ENCODE results near the gene AK2. TPM values are rescaled to one million over a fixed set of nuclear protein-coding genes. Genes with fewer than 3 reads are reported as not detected.

The AK2 gene
- total and polyA plus RNA-seq, 11 donors = 101 to 292 (median 137) TPM

- Histone ChIP-seq H3K4me1 (peaks cover 0 to 24% (median 6%) of the 10 kb centered on the region in 12 donors), H3K9me3 (no peaks in the 10 kb centered on the region), H3K27me3 (no peaks in the 10 kb centered on the region), H3K36me3 (no peaks in the 10 kb centered on the region), H3K4me3 (no peak overlapping the region), H3K27ac (peak overlapping the region in 3 of 12 donors; percentile 37 to 62 (median 51))
- intact Hi-C loops (cut with DNase I) = no loop called here
- 76 to 82% (median 80%) methylated on average over 10 to 17 of the region's 17 CpGs for WGBS, 4 donors
- ATAC-seq = peak in 1 of 4 donors; percentile 61
- TF ChIP-seq CTCF (IDR thresholded peaks at IDR 0.05) (no peak), POLR2A (IDR thresholded peaks at IDR 0.05) (no peak)
- no peak for DNase-seq
These were observed 13.8 kb upstream of the AK2 start for GRCh38 chr1:33050221-33051076.

DNA sequence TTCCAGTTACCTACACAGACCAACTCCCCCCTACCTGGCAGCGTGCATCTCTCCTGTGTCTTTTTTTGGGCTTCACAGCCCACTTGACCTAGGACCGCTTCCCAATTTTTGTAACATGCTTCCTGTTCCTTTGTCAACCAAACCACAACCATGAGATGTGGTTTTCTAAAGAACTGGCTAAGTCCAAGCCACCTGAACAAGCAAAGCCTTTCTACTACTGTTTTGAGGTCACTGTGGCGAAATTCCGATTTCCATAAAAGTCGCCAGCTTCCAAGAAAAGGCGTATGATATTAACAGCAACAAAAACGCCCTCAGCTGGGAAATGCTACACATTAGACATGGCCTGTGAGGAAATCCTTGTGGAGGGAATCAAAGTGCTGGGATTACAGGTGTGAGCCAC lies 12.7 kb upstream of the AK2 start:
- peak overlapping the region in 2 of 12 donors; percentile 27 to 29 for H3K27ac ChIP-seq
- no peaks in the 10 kb centered on the region for H3K9me3 ChIP-seq
- H3K4me3 ChIP-seq = no peak overlapping the region
- H3K36me3 ChIP-seq = no peaks in the 10 kb centered on the region
- no peaks in the 10 kb centered on the region for H3K27me3 ChIP-seq
- TF ChIP-seq CTCF (IDR thresholded peaks at IDR 0.05) = no peak
- no peak for TF ChIP-seq POLR2A (IDR thresholded peaks at IDR 0.05)
- ATAC-seq = peak in 1 of 4 donors; percentile 20
- DNase-seq = no peak
- H3K4me1 ChIP-seq = peaks cover 0 to 25% (median 0%) of the 10 kb centered on the region in 12 donors
- WGBS, 4 donors = 84 to 92% (median 91%) methylated on average over 7 of the region's 7 CpGs
- intact Hi-C loops (cut with DNase I) = no loop called here

DNA sequence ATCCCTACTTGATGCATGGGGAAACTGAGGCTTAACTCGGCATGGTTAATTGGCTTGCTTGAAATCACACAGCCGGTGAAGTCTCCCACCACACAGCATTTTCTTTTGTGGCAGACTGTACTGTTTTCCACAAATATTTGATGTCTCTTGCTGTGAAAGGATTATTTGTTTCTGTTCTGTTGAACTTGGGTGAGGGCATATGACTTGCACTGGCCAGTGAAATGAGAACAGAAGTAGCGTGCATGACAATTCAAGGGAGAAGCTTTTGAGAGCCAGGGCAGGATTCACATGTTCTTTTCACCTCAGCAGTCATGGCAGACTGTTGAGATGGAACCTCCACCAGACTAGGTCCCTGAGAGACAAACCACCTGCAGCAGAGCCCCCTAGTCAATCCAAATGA lies 11.7 kb upstream of the AK2 start:
- TF ChIP-seq POLR2A (IDR thresholded peaks at IDR 0.05) = no peak
- TF ChIP-seq CTCF (IDR thresholded peaks at IDR 0.05) = no peak
- H3K27me3 ChIP-seq = no peaks in the 10 kb centered on the region
- intact Hi-C loops (cut with DNase I) = no loop called here
- H3K4me1 ChIP-seq = peaks cover 0 to 25% (median 3%) of the 10 kb centered on the region in 12 donors
- ATAC-seq (no peak), DNase-seq (no peak)
- no peak overlapping the region for H3K4me3 ChIP-seq
- no peaks in the 10 kb centered on the region for H3K36me3 ChIP-seq
- H3K9me3 ChIP-seq = no peaks in the 10 kb centered on the region
- WGBS, 4 donors = 86 to 92% (median 92%) methylated on average over 3 of the region's 3 CpGs
- H3K27ac ChIP-seq = no peak overlapping the region

DNA sequence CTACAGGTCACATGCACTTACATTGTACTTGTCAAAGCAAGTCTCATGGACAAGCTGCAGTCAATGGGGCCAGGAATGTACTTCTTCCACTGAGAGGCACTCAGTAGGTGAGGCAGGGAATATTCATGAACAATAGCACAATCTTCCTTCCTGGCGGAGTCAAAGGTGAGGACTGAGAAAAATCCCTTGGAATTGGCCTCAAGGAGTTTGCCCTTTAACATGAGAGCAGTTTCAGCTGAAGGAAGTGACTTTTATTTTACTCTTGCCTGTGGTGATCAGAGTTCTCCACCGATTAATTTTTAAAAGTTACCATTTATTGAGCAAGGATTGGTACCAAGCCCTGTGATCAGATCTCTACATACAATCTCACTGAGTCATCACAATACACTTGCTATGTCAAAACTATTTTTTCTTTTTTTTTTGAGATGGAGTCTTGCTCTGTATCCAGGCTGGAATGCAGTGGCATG lies 11.2 kb upstream of the AK2 start:
- H3K27ac ChIP-seq = no peak overlapping the region
- H3K4me3 ChIP-seq = no peak overlapping the region
- H3K36me3 ChIP-seq = no peaks in the 10 kb centered on the region
- WGBS, 4 donors = 90 to 96% (median 94%) methylated on average over 2 of the region's 2 CpGs
- no peaks in the 10 kb centered on the region for H3K9me3 ChIP-seq
- TF ChIP-seq POLR2A (IDR thresholded peaks at IDR 0.05) (no peak), CTCF (IDR thresholded peaks at IDR 0.05) (no peak)
- peaks cover 0 to 25% (median 3%) of the 10 kb centered on the region in 12 donors for H3K4me1 ChIP-seq
- ATAC-seq (no peak), DNase-seq (no peak)
- H3K27me3 ChIP-seq = no peaks in the 10 kb centered on the region
- intact Hi-C loops (cut with DNase I) = no loop called here
